Left forelimb (tissue), 1 donor: ENCODE data around the gene PPP6R1.

Experiments used
- DNase-seq: peaks from one replicate; pipeline ENCODE4 v3.0.0-alpha.2; 2018; ENCODE audit warnings: low spot score

Gene PPP6R1

GRCh38 chr19:55259540-55260210 is 858 bp upstream of the PPP6R1 start:
- no peak for DNase-seq

GRCh38 chr19:55258476-55258827 is 365 bp downstream of the PPP6R1 start:
- DNase-seq = no peak

DNA sequence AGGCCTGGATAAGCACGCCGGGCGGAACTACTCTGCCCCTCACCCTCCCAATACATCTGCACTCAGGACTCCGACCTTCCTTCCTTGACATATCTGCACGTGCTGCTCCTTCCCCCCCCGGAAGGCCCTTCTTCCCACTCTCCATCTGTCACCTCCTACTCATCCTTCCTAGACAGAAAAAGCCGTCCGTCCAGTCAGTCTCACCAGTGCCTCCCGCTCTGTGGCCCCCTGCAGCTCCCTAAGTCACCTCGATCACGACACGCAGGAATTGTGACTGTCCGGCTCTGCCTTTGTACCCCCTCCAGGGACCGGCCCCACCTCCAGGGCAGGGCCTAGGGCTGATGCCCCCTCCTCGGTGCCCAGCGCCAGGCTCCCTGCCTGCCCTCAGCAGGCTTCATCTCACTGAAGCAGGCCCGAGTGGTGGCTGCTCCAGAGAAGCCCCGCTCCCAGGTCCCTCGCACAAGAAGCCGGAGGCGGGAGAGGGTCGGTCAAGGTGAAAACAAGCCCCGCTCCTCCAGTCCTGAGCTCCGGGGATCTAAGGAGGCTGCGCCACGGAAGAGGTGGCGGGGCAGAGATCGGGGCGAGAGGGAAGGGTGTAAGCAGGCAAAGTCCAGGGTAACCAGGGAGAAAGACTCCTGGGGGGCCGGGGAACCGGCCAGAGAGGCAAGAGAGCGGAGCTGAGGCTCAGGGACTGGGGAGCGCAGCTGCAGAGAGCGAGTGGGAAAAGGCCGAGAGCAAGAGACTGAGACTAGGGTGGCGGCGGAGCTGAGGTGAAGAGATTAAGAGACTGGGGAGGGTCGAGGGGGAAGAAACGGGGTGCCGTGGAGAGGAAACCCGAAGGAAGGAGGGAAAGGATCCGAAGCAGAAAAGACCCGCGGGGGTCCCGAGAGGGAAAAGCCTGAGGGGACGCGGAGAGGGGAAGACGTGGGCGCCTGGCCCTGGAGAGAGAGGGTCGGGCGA is 1.1 kb downstream of the PPP6R1 start:
- no peak for DNase-seq

DNA sequence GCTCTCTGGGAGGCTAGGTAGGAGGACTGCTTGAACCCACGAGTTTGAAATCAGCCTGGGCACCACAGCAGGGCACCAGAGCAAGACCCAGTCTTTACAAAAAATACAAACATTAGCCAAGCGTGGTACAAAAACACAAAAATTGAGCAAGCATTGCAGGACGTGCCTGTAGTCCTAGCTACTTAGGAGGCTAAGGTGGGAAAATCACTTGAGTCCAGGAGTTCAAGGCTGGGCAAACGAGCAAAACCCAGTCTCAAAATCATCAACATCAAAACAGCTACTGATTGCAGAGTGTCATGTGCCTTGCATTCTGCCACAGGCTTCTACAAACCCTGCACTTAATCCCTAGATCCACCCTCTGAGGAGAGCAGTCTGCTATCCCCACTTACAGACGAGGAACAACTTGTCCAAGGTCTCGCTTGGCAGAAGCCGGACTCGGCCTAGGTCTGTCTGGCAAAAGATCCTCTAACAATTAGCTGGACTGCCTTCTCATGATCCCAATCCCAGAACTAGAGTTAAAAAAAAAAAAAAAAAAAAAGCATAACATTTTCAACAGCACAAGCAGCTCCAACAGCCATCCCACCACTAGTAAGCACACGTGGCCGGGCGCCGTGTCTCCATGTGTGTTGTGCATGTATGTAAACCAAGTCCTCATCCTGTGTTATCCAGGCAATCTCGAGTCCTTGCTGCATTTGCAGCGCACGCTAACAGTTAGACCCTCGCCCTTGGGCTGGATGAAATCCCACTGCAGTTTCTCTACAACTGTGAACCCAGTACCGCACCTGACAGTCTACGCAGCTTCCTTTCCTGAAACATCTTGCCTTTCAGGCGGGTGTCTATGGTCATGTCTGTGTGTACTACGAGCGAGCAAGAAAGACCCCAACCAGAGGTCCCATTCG is 2.0 kb downstream of the PPP6R1 start:
- no peak for DNase-seq

- DNase-seq = no peak
Observed at GRCh38 chr19:55255618-55256423, 3.0 kb downstream of the PPP6R1 start.

DNA sequence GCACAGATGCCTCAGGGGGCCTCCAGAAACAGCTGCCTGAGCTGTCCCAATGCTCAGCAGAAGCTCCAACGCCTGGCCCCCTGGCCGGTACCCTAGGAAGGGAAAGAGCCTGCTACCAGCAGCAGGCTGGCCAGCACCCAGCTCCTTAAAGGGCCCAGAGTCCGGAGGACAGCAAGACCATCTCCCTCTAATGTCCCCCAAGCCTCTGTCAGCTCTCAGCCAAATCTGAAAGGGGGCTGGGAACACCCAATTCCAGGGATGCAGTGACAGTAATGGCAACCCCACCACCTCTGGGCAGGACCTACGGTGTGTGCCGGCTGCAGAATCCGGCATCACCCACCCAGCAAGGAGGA is 4.2 kb downstream of the PPP6R1 start:
- DNase-seq = no peak

DNA sequence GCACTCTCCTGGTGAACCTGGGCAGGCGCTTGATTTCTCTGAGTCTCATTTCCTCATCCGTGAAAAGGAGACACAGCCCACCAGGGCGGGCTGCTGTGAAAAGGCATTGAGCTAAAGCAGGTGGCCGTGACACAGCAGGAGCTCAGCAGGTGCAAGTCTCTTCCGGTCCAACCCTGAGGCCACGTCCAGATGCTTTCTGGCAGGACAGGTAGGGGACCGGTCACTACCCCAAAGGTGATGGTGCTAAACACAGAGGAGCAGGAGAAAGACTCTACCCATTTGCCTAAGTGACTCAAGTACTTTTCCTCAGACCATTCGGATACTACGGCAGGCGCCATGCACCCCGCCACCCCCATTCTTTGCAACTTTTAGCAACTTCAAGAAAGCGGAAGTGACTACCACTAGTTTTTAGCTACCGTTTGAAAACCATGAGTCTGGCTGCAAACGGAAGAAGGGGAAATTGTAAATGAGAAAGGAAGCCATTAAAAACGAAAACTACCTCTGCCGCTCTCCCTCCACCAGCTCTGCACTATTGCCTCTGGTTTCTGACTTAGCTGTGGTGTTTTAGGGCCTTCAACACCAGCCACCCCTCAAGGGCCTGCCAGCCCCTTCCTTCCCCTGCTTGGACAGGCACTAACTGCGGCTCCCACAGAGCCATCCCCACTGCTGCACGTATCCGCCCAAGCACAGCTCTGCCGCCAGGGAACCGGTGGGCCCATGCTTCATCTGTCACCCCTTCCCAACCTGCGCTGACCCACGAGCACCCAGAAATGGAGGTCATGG is 4.8 kb downstream of the PPP6R1 start:
- no peak for DNase-seq

GRCh38 chr19:55252760-55253663 is 5.8 kb downstream of the PPP6R1 start:
- no peak for DNase-seq

DNA sequence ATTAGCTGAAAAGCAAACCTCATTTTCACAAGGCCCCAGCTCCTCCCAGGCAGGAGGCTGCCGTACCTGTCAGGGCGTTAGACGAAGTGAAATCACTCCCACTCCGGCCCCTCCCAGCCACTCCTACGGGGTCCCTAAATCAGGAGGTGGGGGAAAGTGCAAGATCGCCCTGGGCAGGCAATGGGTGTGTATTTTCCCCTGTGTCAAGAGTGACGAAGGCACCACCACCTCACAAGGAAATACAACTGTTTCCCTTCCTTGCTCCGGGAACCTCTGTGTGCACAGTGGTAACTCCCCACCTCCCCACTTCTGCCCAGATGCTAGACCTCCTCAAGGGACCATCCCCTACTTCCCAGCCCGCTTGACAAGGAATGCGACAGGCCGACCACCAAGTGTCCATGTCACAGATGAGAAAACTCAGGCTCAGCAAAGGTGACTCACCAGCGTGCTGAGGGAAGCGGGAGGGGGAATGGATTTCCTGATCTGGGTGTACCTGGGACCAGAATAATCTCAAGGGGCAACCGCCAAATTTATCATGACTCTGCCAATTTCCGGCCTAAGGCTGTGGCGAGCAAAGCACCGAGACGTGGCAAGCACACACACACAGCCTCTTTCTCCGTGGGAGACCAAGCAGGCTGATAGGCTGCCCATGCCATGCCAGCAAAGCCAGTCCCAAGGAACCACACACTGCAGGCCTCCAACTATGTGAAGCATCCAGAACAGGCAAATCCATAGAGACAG is 7.3 kb downstream of the PPP6R1 start:
- no peak for DNase-seq

- DNase-seq = no peak
Observed at GRCh38 chr19:55250262-55251036, 8.4 kb downstream of the PPP6R1 start.

DNA sequence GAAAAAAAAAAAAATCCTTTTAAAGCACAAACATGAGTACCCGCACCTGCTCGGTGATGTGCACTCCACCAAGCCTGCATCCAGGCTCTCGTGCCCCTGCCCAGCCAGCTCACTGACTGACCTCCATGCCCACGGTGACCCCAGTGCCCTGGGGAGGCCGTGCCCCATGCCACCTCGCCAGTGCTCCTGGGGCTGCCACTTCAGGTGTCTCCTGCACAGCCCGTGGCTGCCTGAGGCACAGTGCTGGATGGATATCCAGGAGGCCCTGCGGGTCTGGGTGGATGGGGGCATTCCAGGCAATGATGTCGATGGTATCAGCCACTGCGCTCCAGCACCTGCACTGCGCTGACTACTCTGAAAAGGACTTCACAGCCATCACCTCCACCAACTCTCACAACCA is 9.0 kb downstream of the PPP6R1 start:
- DNase-seq = no peak

GRCh38 chr19:55248704-55249103 is 10.1 kb downstream of the PPP6R1 start:
- DNase-seq = no peak

GRCh38 chr19:55248166-55248675 is 10.6 kb downstream of the PPP6R1 start:
- no peak for DNase-seq

DNA sequence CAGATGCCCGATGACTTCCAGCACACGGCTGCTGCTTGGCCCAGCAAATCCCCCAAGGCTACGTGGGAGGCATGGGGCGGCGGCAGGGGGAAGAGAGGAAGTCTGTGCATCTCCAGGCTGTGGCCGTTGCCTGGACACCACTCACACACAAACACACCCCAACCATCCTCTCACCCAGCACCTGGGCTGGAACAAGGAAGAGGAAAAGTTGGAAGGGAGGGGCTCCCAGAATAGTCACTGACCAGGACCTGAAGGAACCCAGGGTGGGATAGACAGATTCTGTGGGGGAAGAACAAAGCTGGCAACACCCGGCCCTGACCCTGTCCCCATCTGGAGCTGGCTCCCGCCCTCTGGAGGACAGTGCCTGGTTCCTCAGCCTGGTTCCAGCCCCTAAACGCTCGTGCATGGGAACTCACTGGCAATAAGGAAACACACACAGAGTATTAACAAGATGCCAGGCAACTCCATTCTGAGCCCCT is 11.2 kb downstream of the PPP6R1 start:
- DNase-seq = no peak

GRCh38 chr19:55246462-55247451 is 12.1 kb downstream of the PPP6R1 start:
- DNase-seq = no peak

DNA sequence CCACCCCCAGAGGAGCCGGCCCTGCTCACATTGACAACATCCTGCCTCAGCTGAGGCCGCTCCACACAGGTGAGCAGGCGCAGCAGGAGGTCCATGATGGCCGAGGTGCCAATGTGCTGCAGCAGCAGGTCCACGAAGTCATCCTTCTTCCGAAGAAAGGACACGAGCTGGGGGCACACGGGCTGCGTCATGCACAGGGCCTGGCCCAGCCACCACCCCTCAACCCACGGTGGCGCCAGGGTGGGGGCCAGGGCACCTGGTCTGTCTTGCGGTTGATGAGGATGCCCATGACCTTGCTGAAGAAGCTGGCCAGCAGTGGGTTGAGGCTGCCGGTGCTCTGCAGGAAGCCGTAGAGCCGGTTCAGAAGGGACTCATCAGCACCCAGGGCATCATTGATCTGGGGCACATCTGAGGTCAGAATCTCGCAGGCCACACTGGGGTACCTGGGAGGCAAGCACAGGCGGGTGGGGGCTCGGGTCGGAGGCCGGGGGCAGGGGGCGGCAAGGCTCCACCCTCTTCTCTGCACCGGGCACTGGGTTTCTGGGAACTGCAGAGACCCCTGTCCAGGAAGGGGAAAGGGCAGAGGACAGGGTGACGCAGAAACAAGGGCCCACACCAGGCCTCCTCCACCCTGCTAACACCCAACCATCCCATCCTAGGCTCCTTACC is 13.4 kb downstream of the PPP6R1 start:
- DNase-seq = no peak
